HUES6 (cell line): ENCODE measurements around the gene TOM1L2.
"Not testable (repeated sequence)": the region's sequence is repeated elsewhere in the genome, so short reads cannot be mapped to it uniquely, and the experiment has no call there.

Experiments
- H3K27ac ChIP-seq: 2 replicates; pipeline ENCODE4 v1.7.0; 2013; ENCODE audit warnings: low read depth, mild to moderate bottlenecking, low read length, inconsistent platforms
- H3K27me3 ChIP-seq: 2 replicates; pipeline ENCODE4 v1.6.1; 2013; ENCODE audit warnings: low read length; ENCODE audit not compliant: control insufficient read depth, insufficient read depth
- H3K36me3 ChIP-seq: 2 replicates; pipeline ENCODE4 v1.6.1; 2013; ENCODE audit warnings: low read length; ENCODE audit not compliant: control insufficient read depth, insufficient read depth
- H3K4me1 ChIP-seq: 2 replicates; pipeline ENCODE4 v1.6.1; 2013; ENCODE audit warnings: low read length; ENCODE audit not compliant: control insufficient read depth, insufficient read depth
- H3K4me3 ChIP-seq: 2 replicates; pipeline ENCODE4 v1.5.1; 2013; ENCODE audit warnings: low read depth, low read length
- H3K9ac ChIP-seq: one replicate; pipeline ENCODE4 v1.6.1; 2013; ENCODE audit warnings: mild to moderate bottlenecking, low read length
- H3K9me3 ChIP-seq: 2 replicates; pipeline ENCODE4 v1.6.1; 2013; ENCODE audit warnings: low read depth, low read length; ENCODE audit not compliant: control insufficient read depth, insufficient read depth

Gene TOM1L2

GRCh38 chr17:17922070-17922614 lies 50.1 kb downstream of the TOM1L2 start:
- Histone ChIP-seq H3K27ac (peak overlapping the region; percentile 84; the same call in 1 of the 2 replicates), H3K9me3 (no peaks in the 10 kb centered on the region), H3K36me3 (no peaks in the 10 kb centered on the region), H3K27me3 (no peaks in the 10 kb centered on the region), H3K9ac (peak overlapping the region; percentile 75), H3K4me3 (no peak overlapping the region), H3K4me1 (peaks cover 36% of the 10 kb centered on the region)

GRCh38 chr17:17921192-17922069 lies 50.8 kb downstream of the TOM1L2 start:
- Histone ChIP-seq H3K27me3 (no peaks in the 10 kb centered on the region), H3K4me1 (peaks cover 34% of the 10 kb centered on the region)

GRCh38 chr17:17919169-17920107 lies 52.8 kb downstream of the TOM1L2 start:
- Histone ChIP-seq H3K4me1 (peaks cover 40% of the 10 kb centered on the region), H3K36me3 (no peaks in the 10 kb centered on the region), H3K9ac (no peak overlapping the region), H3K9me3 (no peaks in the 10 kb centered on the region), H3K4me3 (no peak overlapping the region), H3K27ac (peak overlapping the region; percentile 26; the same call in 1 of the 2 replicates), H3K27me3 (no peaks in the 10 kb centered on the region)

More at GRCh38 chr17:17921192-17922069, 50.8 kb downstream of the TOM1L2 start:
- peak overlapping the region; percentile 75 for H3K9ac ChIP-seq
- H3K9me3 ChIP-seq, result no peaks in the 10 kb centered on the region
- H3K27ac ChIP-seq, result peak overlapping the region; percentile 90
- H3K36me3 ChIP-seq, result no peaks in the 10 kb centered on the region
- H3K4me3 ChIP-seq, result no peak overlapping the region

- Histone ChIP-seq H3K4me3 (no peak overlapping the region), H3K4me1 (peaks cover 43% of the 10 kb centered on the region), H3K36me3 (no peaks in the 10 kb centered on the region), H3K27me3 (no peaks in the 10 kb centered on the region), H3K9me3 (no peaks in the 10 kb centered on the region), H3K9ac (no peak overlapping the region), H3K27ac (no peak overlapping the region)
Observed at GRCh38 chr17:17917394-17917793, 54.8 kb downstream of the TOM1L2 start.

GRCh38 chr17:17915183-17915582 lies 57.0 kb downstream of the TOM1L2 start:
- no peaks in the 10 kb centered on the region for H3K9me3 ChIP-seq
- no peak overlapping the region for H3K9ac ChIP-seq
- H3K4me1 ChIP-seq, result peaks cover 30% of the 10 kb centered on the region
- H3K27me3 ChIP-seq, result no peaks in the 10 kb centered on the region
- H3K36me3 ChIP-seq, result no peaks in the 10 kb centered on the region
- no peak overlapping the region for H3K4me3 ChIP-seq
- H3K27ac ChIP-seq, result no peak overlapping the region

GRCh38 chr17:17913695-17914332 lies 58.4 kb downstream of the TOM1L2 start:
- no peak overlapping the region; the same call in 1 of the 2 replicates for H3K4me3 ChIP-seq
- H3K4me1 ChIP-seq, result peaks cover 20% of the 10 kb centered on the region
- no peaks in the 10 kb centered on the region for H3K27me3 ChIP-seq
- H3K27ac ChIP-seq, result peak overlapping the region; percentile 24; the same call in 1 of the 2 replicates
- peak overlapping the region; percentile 16 for H3K9ac ChIP-seq
- no peaks in the 10 kb centered on the region for H3K9me3 ChIP-seq
- H3K36me3 ChIP-seq, result no peaks in the 10 kb centered on the region

GRCh38 chr17:17912336-17912735 lies 59.9 kb downstream of the TOM1L2 start:
- peaks cover 23% of the 10 kb centered on the region for H3K4me1 ChIP-seq
- not testable (repeated sequence) for H3K9ac ChIP-seq, H3K36me3 ChIP-seq, H3K9me3 ChIP-seq, H3K4me3 ChIP-seq, H3K27me3 ChIP-seq, H3K27ac ChIP-seq

GRCh38 chr17:17911001-17911613 lies 61.1 kb downstream of the TOM1L2 start:
- H3K9me3 ChIP-seq, result no peaks in the 10 kb centered on the region
- no peaks in the 10 kb centered on the region for H3K27me3 ChIP-seq
- H3K9ac ChIP-seq, result no peak overlapping the region
- no peak overlapping the region for H3K27ac ChIP-seq
- H3K4me3 ChIP-seq, result no peak overlapping the region
- H3K36me3 ChIP-seq, result no peaks in the 10 kb centered on the region
- peaks cover 32% of the 10 kb centered on the region for H3K4me1 ChIP-seq

- Histone ChIP-seq H3K9ac (no peak overlapping the region), H3K27ac (no peak overlapping the region), H3K4me1 (peaks cover 31% of the 10 kb centered on the region), H3K27me3 (no peaks in the 10 kb centered on the region), H3K4me3 (no peak overlapping the region), H3K9me3 (no peaks in the 10 kb centered on the region), H3K36me3 (no peaks in the 10 kb centered on the region)
Observed at GRCh38 chr17:17910060-17910459, 62.1 kb downstream of the TOM1L2 start.

GRCh38 chr17:17909078-17909477 lies 63.1 kb downstream of the TOM1L2 start:
- H3K4me3 ChIP-seq, result no peak overlapping the region
- no peaks in the 10 kb centered on the region for H3K27me3 ChIP-seq
- no peak overlapping the region for H3K9ac ChIP-seq
- H3K9me3 ChIP-seq, result no peaks in the 10 kb centered on the region
- H3K36me3 ChIP-seq, result no peaks in the 10 kb centered on the region
- peaks cover 22% of the 10 kb centered on the region for H3K4me1 ChIP-seq
- no peak overlapping the region for H3K27ac ChIP-seq
